OCI-LY3 (cell line): ENCODE results near the gene GPBAR1.

Source experiments
- H2AFZ ChIP-seq: fragments of 200-600, 300-600 bp; shearing (Covaris generic); 2 replicates; pipeline ENCODE4 v1.6.0; 2014; ENCODE audit warnings: antibody characterized with exemption, low read depth, low read length
- H3K27ac ChIP-seq: fragments of 200-600, 300-600 bp; sonication (generic); 2 replicates; pipeline ENCODE4 v1.5.1; 2014; ENCODE audit warnings: mild to moderate bottlenecking, low read length, moderate library complexity, mixed read lengths
- H3K27me3 ChIP-seq: fragments of 200-600, 300-600 bp; sonication (generic); 2 replicates; pipeline ENCODE4 v1.6.1; 2014; ENCODE audit warnings: low read depth, low read length, mixed read lengths
- H3K36me3 ChIP-seq: fragments of 200-600, 300-600 bp; sonication (generic); replicated peaks from 2 replicates; pipeline ENCODE3; 2014; ENCODE audit warnings: low read depth, low read length, mixed read lengths
- H3K4me1 ChIP-seq: fragments of 300-600, 200-600 bp; sonication (generic); 2 replicates; pipeline ENCODE4 v1.6.1; 2014; ENCODE audit warnings: low read length, mixed read lengths
- H3K4me2 ChIP-seq: fragments of 200-600, 300-600 bp; sonication (generic); 2 replicates; pipeline ENCODE4 v1.6.1; 2014; ENCODE audit warnings: low read length, mixed read lengths
- H3K4me3 ChIP-seq: fragments of 300-600, 200-600 bp; sonication (generic); 2 replicates; pipeline ENCODE4 v1.5.1; 2014; ENCODE audit warnings: antibody characterized with exemption, mild to moderate bottlenecking, low read length, moderate library complexity
- H3K79me2 ChIP-seq: fragments of 300-600, 200-600 bp; shearing (Covaris generic); 2 replicates; pipeline ENCODE4 v1.6.1; 2014; ENCODE audit warnings: mild to moderate bottlenecking, low read length, mixed read lengths
- H3K9ac ChIP-seq: fragments of 300-600, 200-600 bp; shearing (Covaris generic); 2 replicates; pipeline ENCODE4 v1.6.0; 2014; ENCODE audit warnings: mild to moderate bottlenecking, low read length, moderate library complexity
- H3K9me3 ChIP-seq: fragments of 200-600, 300-600 bp; shearing (Covaris generic); 2 replicates; pipeline ENCODE4 v1.6.1; 2014; ENCODE audit warnings: low read length, mixed read lengths; ENCODE audit not compliant: insufficient read depth
- H4K20me1 ChIP-seq: fragments of 200-600, 300-600 bp; sonication (generic); 2 replicates; pipeline ENCODE4 v1.6.1; 2016; ENCODE audit warnings: low read length, mixed read lengths; ENCODE audit not compliant: insufficient read depth
- EZH2phosphoT487 ChIP-seq: fragments of 200-600 bp; shearing (Covaris generic); IDR thresholded peaks from 2 replicates; pipeline ENCODE4 v1.6.1; 2018; ENCODE audit warnings: antibody characterized with exemption, mixed run types, low read depth
- TF ChIP-seq, protein P1 (sequence below): fragments of 200-600, 300-600 bp; sonication (generic); IDR thresholded peaks from 2 replicates; pipeline ENCODE4 v1.5.1; 2014; ENCODE audit warnings: antibody characterized with exemption, low read length, low read depth

Gene GPBAR1

DNA sequence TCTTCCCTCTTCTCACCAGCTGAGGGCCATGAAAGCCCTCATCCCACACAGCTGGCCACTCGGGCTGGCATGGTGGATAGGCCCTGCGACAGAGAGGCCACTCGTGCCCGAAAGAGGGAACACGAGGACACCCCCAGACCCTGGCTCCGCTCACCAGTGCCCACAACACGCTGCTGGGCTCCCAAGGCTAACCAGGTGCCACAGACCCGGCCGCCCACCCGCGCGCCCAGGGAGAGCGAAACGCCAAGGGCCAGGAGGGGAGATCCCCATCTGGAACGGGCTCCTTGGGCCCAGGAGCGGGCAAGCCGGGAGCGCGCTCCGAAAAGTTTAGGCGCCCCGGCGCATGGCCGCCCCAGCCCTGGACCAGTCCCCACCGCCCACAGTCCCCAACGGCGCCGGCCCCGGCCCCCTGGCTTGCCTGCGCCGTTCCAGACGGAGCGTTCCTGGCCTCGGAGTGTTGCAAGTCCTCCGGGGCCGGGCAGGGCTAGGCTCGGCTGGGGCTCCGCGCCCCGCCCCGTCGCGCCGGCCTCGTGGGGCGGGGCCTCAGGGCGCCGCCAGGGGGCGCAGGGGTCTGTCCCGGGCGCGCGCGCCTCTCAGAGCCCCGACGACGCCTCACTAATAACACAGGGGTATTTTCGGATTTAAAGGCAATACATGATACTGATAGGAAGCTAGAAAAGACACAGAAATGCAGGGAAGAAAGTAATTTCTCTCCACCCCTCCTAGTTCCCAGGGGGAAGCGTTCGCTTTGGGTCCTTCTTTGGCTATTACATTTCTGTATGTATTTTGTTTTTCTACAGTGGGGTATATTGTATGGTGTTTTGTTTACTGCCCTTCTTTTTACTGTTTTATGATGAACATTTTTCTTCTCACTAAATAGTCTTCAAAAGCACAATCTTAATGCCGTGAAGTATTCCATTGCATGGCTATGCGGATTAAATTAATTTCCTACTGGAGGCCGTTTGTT lies 31.5 kb downstream of the GPBAR1 start, which contains the start of gene TMBIM1:
TSS of gene TMBIM1 (minus strand) at position 456 of the 967 bp plus-strand sequence. CDS start 10,362 bp downstream, outside the sequence.
- H2AFZ ChIP-seq = peak within 1 kb of the TSS; percentile 89
- H3K4me1 ChIP-seq = peaks cover 29% of the 10 kb centered on the region
- no peaks in the 10 kb centered on the region for H3K9me3 ChIP-seq
- peak within 1 kb of the TSS; percentile 65 for H3K9ac ChIP-seq
- no peak within 1 kb of the TSS for H3K27ac ChIP-seq
- H3K27me3 ChIP-seq = no peaks in the 10 kb centered on the region
- H4K20me1 ChIP-seq = no peaks in the 10 kb centered on the region
- H3K36me3 ChIP-seq = no peaks in the 10 kb centered on the region
- peak within 1 kb of the TSS; percentile 79 for H3K4me3 ChIP-seq
- H3K4me2 ChIP-seq = peak within 1 kb of the TSS; percentile 75
- no peaks in the 10 kb centered on the region for H3K79me2 ChIP-seq
- no peak for TF ChIP-seq EZH2phosphoT487
- TF ChIP-seq, protein P1, sequence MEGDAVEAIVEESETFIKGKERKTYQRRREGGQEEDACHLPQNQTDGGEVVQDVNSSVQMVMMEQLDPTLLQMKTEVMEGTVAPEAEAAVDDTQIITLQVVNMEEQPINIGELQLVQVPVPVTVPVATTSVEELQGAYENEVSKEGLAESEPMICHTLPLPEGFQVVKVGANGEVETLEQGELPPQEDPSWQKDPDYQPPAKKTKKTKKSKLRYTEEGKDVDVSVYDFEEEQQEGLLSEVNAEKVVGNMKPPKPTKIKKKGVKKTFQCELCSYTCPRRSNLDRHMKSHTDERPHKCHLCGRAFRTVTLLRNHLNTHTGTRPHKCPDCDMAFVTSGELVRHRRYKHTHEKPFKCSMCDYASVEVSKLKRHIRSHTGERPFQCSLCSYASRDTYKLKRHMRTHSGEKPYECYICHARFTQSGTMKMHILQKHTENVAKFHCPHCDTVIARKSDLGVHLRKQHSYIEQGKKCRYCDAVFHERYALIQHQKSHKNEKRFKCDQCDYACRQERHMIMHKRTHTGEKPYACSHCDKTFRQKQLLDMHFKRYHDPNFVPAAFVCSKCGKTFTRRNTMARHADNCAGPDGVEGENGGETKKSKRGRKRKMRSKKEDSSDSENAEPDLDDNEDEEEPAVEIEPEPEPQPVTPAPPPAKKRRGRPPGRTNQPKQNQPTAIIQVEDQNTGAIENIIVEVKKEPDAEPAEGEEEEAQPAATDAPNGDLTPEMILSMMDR = peak; percentile 38

DNA sequence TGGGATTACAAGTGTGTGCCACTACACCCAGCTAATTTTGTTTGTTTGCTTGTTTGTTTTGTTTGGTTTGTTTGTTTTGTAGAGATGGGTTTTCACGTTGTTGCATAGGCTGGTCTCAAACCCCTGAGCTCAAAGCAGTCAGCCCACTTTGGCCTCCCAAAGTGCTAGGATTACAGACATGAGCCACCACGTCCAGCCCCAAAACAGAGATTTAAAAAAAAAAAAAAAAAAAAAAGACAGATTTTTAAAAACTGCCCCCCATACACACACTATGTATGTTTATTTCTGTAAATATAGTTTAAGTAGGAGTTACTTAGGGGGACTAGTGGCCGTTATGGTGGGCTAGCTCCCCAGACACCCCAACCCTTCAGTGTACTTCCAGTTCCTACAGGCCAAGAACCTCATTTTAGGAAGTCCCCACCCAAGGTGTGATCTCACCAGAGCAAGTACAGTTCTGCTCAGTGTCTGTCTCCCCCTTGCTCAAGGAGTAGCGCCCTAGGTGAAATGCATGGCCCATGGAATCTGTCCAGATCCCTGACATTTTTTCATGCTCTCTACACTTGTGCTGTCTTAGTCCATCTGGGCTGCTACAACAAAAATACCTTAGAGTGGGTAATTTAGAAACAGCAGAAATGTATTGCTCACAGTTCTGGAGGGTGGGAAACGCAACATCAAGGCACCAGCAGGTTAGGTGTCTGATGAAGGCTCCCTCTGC lies 33.1 kb downstream of the GPBAR1 start:
- H3K4me1 ChIP-seq = peaks cover 25% of the 10 kb centered on the region
- H3K27me3 ChIP-seq = no peaks in the 10 kb centered on the region
- no peaks in the 10 kb centered on the region for H3K79me2 ChIP-seq
- H3K4me3 ChIP-seq = no peak overlapping the region
- H3K4me2 ChIP-seq = no peak overlapping the region
- H3K27ac ChIP-seq = no peak overlapping the region
- no peak overlapping the region for H3K9ac ChIP-seq
- no peak overlapping the region for H2AFZ ChIP-seq
- no peaks in the 10 kb centered on the region for H4K20me1 ChIP-seq
- TF ChIP-seq, protein P1 = no peak
- TF ChIP-seq EZH2phosphoT487 = no peak
- no peaks in the 10 kb centered on the region for H3K36me3 ChIP-seq
- no peaks in the 10 kb centered on the region for H3K9me3 ChIP-seq

DNA sequence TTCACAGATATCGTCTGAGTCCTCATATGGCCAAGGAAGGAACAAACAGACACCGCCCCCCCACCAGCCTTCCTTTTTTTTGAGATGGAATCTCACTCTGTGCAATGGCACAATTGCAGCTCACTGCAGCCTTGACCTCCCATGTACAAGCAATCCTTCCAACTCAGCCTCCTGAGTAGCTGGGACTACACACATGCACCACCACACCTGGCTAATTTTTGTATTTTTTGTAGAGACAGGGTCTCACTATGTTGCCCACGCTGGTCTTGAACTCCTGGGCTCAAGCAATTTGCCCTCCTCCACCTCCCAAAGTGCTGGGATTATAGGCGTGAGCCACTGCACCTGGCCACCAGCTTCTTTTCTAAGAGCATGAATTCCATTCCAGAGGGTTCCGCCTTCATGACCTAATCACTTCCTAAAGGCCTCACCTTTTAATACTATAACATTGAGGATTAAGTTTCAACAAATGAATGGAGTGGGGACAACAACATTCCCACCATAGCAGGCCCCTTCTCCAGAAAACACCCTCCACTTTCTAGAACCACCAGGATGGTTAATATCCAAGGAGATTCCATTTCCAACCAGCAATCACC lies 33.7 kb downstream of the GPBAR1 start:
- H3K4me3 ChIP-seq = no peak overlapping the region
- H3K79me2 ChIP-seq = no peaks in the 10 kb centered on the region
- peaks cover 25% of the 10 kb centered on the region for H3K4me1 ChIP-seq
- no peak overlapping the region for H3K9ac ChIP-seq
- no peaks in the 10 kb centered on the region for H4K20me1 ChIP-seq
- H2AFZ ChIP-seq = no peak overlapping the region
- H3K9me3 ChIP-seq = no peaks in the 10 kb centered on the region
- no peaks in the 10 kb centered on the region for H3K36me3 ChIP-seq
- no peak overlapping the region for H3K27ac ChIP-seq
- H3K4me2 ChIP-seq = no peak overlapping the region
- H3K27me3 ChIP-seq = no peaks in the 10 kb centered on the region
- TF ChIP-seq EZH2phosphoT487 = no peak
- TF ChIP-seq, protein P1 = no peak

DNA sequence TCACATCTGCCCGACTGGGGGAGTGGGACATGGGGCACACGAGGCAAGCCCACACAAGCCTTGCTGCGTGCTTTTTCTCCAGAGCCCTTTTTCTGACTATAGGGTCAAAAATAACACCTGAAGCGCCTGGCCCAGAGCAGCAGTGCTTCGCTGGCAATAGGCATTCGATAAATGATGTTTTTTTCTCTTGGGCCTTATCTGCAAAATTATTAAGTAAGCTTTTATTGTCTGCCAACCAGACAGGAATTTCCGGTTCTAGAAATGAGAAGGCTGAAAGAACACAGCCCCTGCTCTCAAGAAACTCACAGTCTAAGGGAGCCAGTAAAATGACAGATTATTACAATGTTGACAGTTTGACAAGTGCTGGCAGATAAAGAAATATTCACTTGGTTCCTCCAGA lies 34.2 kb downstream of the GPBAR1 start:
- Histone ChIP-seq H3K9ac (no peak overlapping the region), H3K27me3 (no peaks in the 10 kb centered on the region), H3K79me2 (no peaks in the 10 kb centered on the region), H3K4me2 (no peak overlapping the region), H3K27ac (no peak overlapping the region), H4K20me1 (no peaks in the 10 kb centered on the region), H3K9me3 (no peaks in the 10 kb centered on the region), H3K36me3 (no peaks in the 10 kb centered on the region), H3K4me1 (peaks cover 25% of the 10 kb centered on the region), H3K4me3 (no peak overlapping the region), H2AFZ (no peak overlapping the region)
- TF ChIP-seq, protein P1 = no peak
- no peak for TF ChIP-seq EZH2phosphoT487
